Body of pancreas (tissue), 4 donors: ENCODE results near the gene C1QL2. TPM values are rescaled to one million over a fixed set of nuclear protein-coding genes. Genes with fewer than 3 reads are reported as not detected.

Experiments
- ATAC-seq: fragments of 150-250 bp; one replicate; pipeline ENCODE4 v1.9.1; 2016
- DNase-seq, 4 donors: peaks; one replicate each; pipeline ENCODE4 v3.0.0-alpha.2; 2019
- H3K27ac ChIP-seq, 4 donors: fragments of 200-600 bp; sonication (generic); 1 replicate in 3 of 4; 2 replicates in 1 of 4; pipeline versions ENCODE4 v1.5.1 to v1.6.1; 2016 to 2019; ENCODE audit warnings: mild to moderate bottlenecking in 1 of 4, mixed read lengths in 1 of 4, moderate library complexity in 1 of 4
- H3K27me3 ChIP-seq, 2 donors: fragments of 200-600 bp; sonication (generic); one replicate each; pipeline ENCODE4 v1.6.0; 2016; ENCODE audit warnings: mild to moderate bottlenecking in 1 of 2
- H3K36me3 ChIP-seq, 2 donors: fragments of 200-600 bp; sonication (generic); replicated peaks in 1 of 2; 2 replicates each; pipeline ENCODE4 v1.5.1; 2016; ENCODE audit warnings: low read depth in 2 of 2; ENCODE audit not compliant: insufficient read depth in 1 of 2
- H3K4me1 ChIP-seq: fragments of 200-600 bp; sonication (generic); one replicate; pipeline ENCODE4 v1.6.0; 2016
- H3K4me3 ChIP-seq, 2 donors: fragments of 200-600 bp; sonication (generic); 1 replicate in 1 of 2; 2 replicates in 1 of 2; pipeline ENCODE4 v1.5.1; 2016 to 2019
- H3K9me3 ChIP-seq, 3 donors: fragments of 200-600 bp; sonication (generic); 1 replicate in 2 of 3; 2 replicates in 1 of 3; pipeline ENCODE4 v1.5.1; 2016
- CTCF ChIP-seq, 7 experiments: fragments of 450-650 bp in 4 of 7; fragments of 200-600 bp in 3 of 7; sonication (generic) in 3 of 7; IDR thresholded peaks; one replicate each; pipeline ENCODE4 v1.5.1; 2016 to 2019; ENCODE audit warnings: antibody characterized with exemption in 7 of 7
- POLR2A ChIP-seq, 3 donors: fragments of 450-650 bp; IDR thresholded peaks; one replicate each; pipeline ENCODE4 v1.6.1; 2016; ENCODE audit warnings: antibody characterized with exemption in 3 of 3, mild to moderate bottlenecking in 2 of 3
- WGBS, 2 donors: methylation state at CpG; one replicate each; pipeline ENCODE4 v1.1.5; 2017; 5-methylcytosine and 5-hydroxymethylcytosine counted together
- intact Hi-C: fragments of 100-400 bp; cut with DNase I; formaldehyde crosslinking; loops from one replicate; pipeline ENCODE4 v1.15.1; 2023
- total RNA-seq, 2 donors: library from RNA; depleted of rRNA; stranded (reverse); fragments of >200 nt; gene quantifications; one replicate each; pipeline ENCODE4 v1.1.0, GENCODE V29; 2016

The C1QL2 gene
- total RNA-seq, 2 donors from 2014 or later = 1.0 TPM; not detected in 1

GRCh38 chr2:119134775-119135174 lies 23.8 kb downstream of the C1QL2 start:
- Histone ChIP-seq H3K27ac (no peak overlapping the region), H3K9me3 (no peaks in the 10 kb centered on the region), H3K4me3 (no peak overlapping the region), H3K36me3 (no peaks in the 10 kb centered on the region), H3K27me3 (no peaks in the 10 kb centered on the region), H3K4me1 (peaks cover 3% of the 10 kb centered on the region)
- ATAC-seq = no peak
- WGBS, 2 donors = 61 to 65% methylated on average over 7 to 10 of the region's 10 CpGs
- intact Hi-C loops = no loop called here
- no peak for TF ChIP-seq POLR2A (IDR thresholded peaks at IDR 0.05)
- no peak for TF ChIP-seq CTCF (IDR thresholded peaks at IDR 0.05)
- no peak for DNase-seq

- peak in 2 of 7 experiments; percentile 19 to 22 for TF ChIP-seq CTCF (IDR thresholded peaks at IDR 0.05)
- TF ChIP-seq POLR2A (IDR thresholded peaks at IDR 0.05) = no peak
- H3K36me3 ChIP-seq = no peaks in the 10 kb centered on the region
- H3K4me3 ChIP-seq = no peak overlapping the region
- WGBS, 2 donors = 18 to 54% methylated on average over 7 to 13 of the region's 13 CpGs
- DNase-seq (peak in 2 of 4 donors; percentile 16 to 32), ATAC-seq (no peak)
- H3K27ac ChIP-seq = no peak overlapping the region
- intact Hi-C loops = no loop called here
- peaks cover 7% of the 10 kb centered on the region for H3K4me1 ChIP-seq
- no peaks in the 10 kb centered on the region for H3K9me3 ChIP-seq
- no peaks in the 10 kb centered on the region for H3K27me3 ChIP-seq
Observed at GRCh38 chr2:119126650-119127049, 31.9 kb downstream of the C1QL2 start.

- no peaks in the 10 kb centered on the region for H3K27me3 ChIP-seq
- no peaks in the 10 kb centered on the region for H3K36me3 ChIP-seq
- TF ChIP-seq POLR2A (IDR thresholded peaks at IDR 0.05) = no peak
- ATAC-seq (no peak), DNase-seq (no peak)
- peaks cover 6% of the 10 kb centered on the region for H3K4me1 ChIP-seq
- no peak overlapping the region for H3K4me3 ChIP-seq
- H3K27ac ChIP-seq = no peak overlapping the region
- intact Hi-C loops = no loop called here
- no peaks in the 10 kb centered on the region for H3K9me3 ChIP-seq
- 55 to 66% methylated on average over 7 to 12 of the region's 12 CpGs for WGBS, 2 donors
Observed at GRCh38 chr2:119123389-119123788, 35.2 kb downstream of the C1QL2 start.

GRCh38 chr2:119122663-119123062 lies 35.9 kb downstream of the C1QL2 start:
- Histone ChIP-seq H3K4me3 (no peak overlapping the region), H3K36me3 (no peaks in the 10 kb centered on the region), H3K4me1 (peaks cover 6% of the 10 kb centered on the region), H3K27ac (no peak overlapping the region), H3K27me3 (no peaks in the 10 kb centered on the region), H3K9me3 (no peaks in the 10 kb centered on the region)
- 74 to 79% methylated on average over 5 of the region's 5 CpGs for WGBS, 2 donors
- intact Hi-C loops = no loop called here
- no peak for DNase-seq
- ATAC-seq = no peak
- TF ChIP-seq CTCF (IDR thresholded peaks at IDR 0.05) (no peak), POLR2A (IDR thresholded peaks at IDR 0.05) (no peak)

- Histone ChIP-seq H3K9me3 (no peaks in the 10 kb centered on the region), H3K27me3 (no peaks in the 10 kb centered on the region), H3K4me1 (peaks cover 6% of the 10 kb centered on the region), H3K4me3 (no peak overlapping the region), H3K36me3 (no peaks in the 10 kb centered on the region), H3K27ac (no peak overlapping the region)
- TF ChIP-seq POLR2A (IDR thresholded peaks at IDR 0.05) (no peak), CTCF (IDR thresholded peaks at IDR 0.05) (no peak)
- DNase-seq (peak in 2 of 4 donors; percentile 18 to 42), ATAC-seq (no peak)
- 8 to 14% methylated on average over 15 of the region's 15 CpGs for WGBS, 2 donors
- intact Hi-C loops = no loop called here
Observed at GRCh38 chr2:119119999-119120756, 38.4 kb downstream of the C1QL2 start.
